Stimulated activated CD4-positive, alpha-beta T cell treated with anti-CD3 and anti-CD28 coated beads, TNF-alpha, amount 100 ng/mL, for 48 hours (primary cell): ENCODE measurements around the gene VASP.

Experiments
- DNase-seq, 3 donors: peaks; one replicate each; pipeline ENCODE4 v3.0.0-alpha.2; 2020; ENCODE audit warnings: low read depth in 3 of 3

Gene VASP

DNA sequence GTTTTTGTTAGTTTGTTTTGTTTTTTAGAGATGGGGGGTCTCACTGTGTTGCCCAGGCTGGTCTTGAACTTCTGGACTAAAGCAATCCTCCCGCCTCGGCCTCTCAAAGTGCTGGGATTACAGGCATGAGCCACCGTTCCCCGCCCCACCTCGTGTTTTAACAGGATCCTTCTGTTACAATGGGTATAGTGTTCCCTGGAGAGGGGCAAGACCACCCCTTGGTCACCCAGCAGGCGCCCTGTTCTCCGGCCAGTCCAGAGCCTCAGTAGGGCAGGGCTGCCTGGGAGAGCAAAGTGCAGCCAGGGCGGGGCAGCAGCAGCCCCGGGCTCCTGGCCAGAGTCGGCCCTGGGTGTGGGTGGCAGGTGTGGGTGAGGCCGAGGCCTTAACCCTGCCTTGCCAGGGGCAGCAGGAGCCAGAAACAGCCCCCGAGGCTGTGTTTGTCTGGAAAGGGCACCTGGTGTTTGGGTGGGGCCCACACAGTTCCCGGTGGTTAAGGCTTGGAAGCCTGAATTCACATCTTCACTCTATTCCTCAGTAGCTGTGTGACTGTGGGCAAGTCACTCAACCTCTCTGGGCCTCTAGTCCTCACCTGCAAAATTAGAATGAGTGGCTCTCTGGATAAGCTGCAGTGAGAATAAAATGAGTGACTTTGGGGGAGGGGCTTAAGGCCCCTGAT lies 7.2 kb downstream of the VASP start:
- DNase-seq = no peak

GRCh38 chr19:45515081-45515624 lies 7.9 kb downstream of the VASP start:
- no peak for DNase-seq

DNA sequence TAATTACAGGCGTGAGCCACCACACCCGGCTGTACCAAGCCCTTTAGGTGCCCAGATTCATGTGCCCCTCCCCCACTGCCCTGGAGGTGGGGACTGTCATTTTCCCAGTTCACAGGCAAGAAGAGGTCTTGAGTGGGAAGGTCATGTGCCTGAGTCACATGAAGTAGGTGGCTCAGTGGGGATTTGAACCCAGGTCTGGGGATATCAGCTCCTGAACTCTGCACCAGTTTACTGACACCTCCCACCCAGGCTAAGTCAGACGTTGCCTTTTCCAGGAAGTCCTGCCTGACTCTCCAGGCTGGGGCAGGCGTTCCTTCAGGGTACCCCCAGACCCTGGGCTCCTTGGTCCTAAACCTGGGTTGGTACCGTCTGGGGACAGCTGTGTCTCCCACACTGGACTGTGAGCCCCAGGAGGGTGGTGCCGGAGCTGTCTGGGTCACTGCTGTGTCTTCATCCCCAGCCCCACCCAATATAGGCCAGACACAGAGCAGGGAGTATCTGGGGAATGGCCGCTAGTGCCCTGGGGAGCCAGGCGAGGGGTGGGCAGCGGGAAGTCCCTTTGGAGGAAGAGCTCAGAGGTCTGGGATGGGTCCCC lies 8.6 kb downstream of the VASP start:
- DNase-seq = no peak

DNA sequence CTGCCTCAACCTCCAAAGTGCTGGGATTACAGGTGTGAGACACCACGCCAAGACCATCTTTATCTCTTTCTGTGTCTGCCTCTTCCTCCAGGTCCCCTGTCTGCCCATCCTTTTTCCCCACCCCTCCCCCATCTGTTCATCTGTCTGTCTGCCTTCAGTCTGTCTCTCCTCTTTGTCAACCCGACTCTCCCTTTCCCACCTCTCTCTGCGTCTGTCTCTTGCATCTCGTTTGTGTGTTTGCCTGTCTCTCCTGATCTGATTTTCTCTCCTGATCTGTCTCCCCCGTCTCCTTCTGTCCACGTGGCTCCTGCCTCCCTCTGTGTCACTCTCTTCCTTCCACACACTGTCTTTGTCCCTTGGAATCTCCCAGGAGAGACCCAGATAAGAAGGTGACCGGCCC lies 10.0 kb downstream of the VASP start:
- DNase-seq = no peak

GRCh38 chr19:45517641-45518468 lies 10.6 kb downstream of the VASP start:
- no peak for DNase-seq

- DNase-seq = no peak
Observed at GRCh38 chr19:45518469-45518826, 11.2 kb downstream of the VASP start.

GRCh38 chr19:45522010-45522941 lies 15.0 kb downstream of the VASP start:
- no peak for DNase-seq

GRCh38 chr19:45523642-45524256 lies 16.5 kb downstream of the VASP start:
- peak in 2 of 3 donors; percentile 59 to 60 for DNase-seq

- no peak for DNase-seq
Observed at GRCh38 chr19:45524575-45525129, 17.4 kb downstream of the VASP start.

- no peak for DNase-seq
Observed at GRCh38 chr19:45526143-45526542, 18.9 kb downstream of the VASP start.

- DNase-seq = no peak
Observed at GRCh38 chr19:45526971-45527370, 19.7 kb downstream of the VASP start.

GRCh38 chr19:45527731-45528130 lies 20.5 kb downstream of the VASP start:
- DNase-seq = no peak

GRCh38 chr19:45528149-45528743 lies 21.0 kb downstream of the VASP start:
- no peak for DNase-seq

DNA sequence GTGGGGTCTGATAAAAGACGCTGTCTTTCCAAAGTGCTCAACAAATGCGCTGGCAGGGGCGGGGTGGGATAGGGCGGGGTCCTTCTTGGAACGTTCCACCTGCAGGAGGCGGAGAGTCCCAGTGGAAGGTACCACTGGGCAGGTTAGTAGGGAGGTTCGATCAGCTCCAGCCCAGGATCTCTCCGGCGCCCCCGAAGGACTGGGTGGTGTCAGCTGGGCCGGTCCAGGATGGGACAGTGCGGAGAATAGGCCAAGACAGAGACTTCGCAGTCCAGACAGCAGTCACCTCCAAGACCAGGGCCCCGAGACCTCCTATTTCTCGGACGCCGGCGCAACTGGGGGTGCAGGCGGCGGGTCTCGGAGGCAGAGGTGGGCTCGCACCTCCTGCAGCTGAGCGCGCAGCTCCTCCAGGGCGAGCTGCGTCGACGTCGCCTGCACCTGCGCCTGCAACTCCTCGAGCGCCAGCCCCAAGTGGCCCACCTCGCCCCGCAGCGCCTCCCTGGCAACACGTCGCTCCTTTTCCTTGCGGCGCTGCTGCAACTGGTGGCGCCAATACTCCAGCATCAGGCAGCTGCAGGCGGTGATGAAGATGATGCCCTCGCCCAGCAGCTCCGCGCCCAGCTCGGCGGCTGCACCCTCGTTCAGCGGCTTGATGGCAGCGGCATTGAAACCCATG lies 21.6 kb downstream of the VASP start:
- DNase-seq = no peak

DNA sequence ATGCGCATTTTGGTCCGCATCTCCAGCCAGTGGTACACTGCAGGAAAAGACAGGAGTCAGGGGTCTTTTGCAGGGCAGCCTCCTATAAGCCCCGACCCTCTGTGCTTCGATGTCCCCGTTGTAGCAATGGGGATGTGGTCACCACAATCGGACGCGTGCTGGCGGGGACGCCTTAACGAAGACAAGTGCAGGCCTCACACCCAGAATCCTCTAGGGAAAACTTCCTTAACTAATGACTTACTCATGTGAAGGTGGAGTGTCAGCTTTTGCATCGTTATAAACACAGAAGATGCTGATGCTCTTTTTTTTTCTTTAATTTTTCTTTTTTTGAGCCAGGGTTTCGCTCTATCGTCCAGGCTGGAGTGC lies 22.1 kb downstream of the VASP start:
- no peak for DNase-seq

GRCh38 chr19:45531349-45531748 lies 24.1 kb downstream of the VASP start:
- DNase-seq = no peak

DNA sequence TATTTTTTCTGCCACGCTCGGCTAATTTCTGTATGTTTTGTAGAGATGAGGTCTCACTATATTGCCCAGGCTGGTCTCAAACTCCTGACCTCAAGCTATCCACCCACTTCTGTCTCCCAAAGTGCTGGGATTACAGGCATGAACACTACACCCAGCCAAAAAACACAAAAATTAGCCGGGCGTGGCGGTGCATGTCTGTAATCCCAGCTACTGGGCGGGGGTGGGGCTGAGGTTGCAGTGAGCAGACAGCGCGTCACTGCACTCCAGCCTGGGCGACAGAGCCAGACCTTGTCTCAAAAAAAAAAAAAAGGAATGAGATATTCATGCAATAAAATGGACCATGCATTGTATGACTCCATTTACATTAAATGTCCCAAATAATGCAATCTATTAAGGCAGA lies 32.2 kb downstream of the VASP start:
- no peak for DNase-seq

DNA sequence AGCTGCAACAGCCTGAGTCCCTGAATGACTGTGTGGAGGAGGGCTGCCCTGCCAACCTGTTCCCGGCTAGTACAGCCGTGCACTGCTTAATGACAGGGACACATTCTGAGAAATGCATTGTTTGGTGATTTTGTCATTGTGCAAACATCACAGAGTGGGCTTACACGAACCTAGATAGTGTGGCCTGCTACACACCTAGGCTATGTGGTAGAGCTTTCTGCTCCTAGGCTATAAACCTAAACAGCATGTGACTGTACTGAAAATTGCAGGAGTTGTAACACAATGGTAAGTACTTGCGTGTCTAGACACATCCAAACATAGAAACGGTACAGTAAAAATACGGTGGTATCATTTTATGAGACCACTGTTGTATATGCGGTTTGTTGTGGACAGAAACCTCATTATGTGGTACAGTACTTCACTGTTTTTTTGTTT lies 35.0 kb downstream of the VASP start:
- no peak for DNase-seq

DNA sequence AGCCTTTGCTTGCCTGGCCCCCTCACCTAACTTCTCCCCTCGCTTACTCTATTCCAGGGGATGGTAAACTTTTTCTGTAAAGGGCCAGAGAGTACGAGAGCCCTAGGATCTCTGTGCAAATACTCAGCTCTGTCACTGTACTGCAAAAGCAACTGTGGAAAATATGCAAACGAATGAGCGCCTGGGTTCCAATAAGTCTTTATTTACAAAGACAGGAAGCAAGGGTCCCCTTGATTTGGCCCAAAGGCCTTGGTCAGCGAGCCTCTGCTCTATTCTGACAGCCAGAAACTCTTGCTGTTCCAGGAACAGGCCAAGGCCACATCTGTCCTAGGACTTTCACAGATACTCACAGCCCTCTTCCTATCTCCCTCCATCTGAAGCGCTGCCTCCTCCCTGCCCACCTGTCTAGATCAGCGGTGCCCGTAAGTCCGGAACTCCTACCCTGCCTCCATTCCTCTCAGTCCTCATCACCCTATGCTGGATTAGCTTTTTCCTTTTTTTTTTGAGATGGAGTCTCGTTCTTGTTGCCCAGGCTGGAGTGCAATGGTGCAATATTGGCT lies 40.0 kb downstream of the VASP start:
- no peak for DNase-seq
